ENCODE measurements around the gene RNF26.

DNA sequence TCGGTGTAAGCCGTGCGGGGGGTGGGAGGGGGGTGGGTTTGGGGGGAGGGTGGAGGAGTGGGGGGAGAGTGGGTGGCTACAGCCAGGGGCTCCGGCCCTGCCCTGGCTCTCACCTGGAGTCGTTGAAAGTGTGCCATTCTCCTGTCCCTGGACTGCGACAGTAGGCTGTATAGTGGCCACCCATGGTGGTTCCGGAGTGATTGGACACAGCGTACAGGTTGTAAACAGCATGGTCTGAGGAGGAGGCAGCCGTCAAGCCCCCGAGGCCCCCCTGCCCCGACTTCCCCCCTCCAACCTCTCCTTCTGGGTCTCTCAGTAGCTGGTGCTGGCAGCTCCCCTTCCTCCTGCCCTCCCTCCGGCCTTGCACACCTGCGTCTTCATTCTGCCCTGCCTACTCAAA is 22.7 kb downstream of the RNF26 start:
- no peak for TF ChIP-seq CEBPB (IDR thresholded peaks at IDR 0.05; ENCODE audit: low read depth, low read length)
- no peak for TF ChIP-seq RAD21 (IDR thresholded peaks at IDR 0.05; ENCODE audit: low read length)
- no peak for TF ChIP-seq POLR2A (IDR thresholded peaks at IDR 0.05; ENCODE audit: low read depth, low read length)
- TF ChIP-seq, protein P1, sequence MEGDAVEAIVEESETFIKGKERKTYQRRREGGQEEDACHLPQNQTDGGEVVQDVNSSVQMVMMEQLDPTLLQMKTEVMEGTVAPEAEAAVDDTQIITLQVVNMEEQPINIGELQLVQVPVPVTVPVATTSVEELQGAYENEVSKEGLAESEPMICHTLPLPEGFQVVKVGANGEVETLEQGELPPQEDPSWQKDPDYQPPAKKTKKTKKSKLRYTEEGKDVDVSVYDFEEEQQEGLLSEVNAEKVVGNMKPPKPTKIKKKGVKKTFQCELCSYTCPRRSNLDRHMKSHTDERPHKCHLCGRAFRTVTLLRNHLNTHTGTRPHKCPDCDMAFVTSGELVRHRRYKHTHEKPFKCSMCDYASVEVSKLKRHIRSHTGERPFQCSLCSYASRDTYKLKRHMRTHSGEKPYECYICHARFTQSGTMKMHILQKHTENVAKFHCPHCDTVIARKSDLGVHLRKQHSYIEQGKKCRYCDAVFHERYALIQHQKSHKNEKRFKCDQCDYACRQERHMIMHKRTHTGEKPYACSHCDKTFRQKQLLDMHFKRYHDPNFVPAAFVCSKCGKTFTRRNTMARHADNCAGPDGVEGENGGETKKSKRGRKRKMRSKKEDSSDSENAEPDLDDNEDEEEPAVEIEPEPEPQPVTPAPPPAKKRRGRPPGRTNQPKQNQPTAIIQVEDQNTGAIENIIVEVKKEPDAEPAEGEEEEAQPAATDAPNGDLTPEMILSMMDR (conservative IDR thresholded peaks at IDR 0.05; ENCODE audit: low read depth, low read length): no peak
- no peak for TF ChIP-seq FOS (IDR thresholded peaks at IDR 0.05; ENCODE audit: low read depth, low read length)
- no peak for TF ChIP-seq MAZ (IDR thresholded peaks at IDR 0.05; ENCODE audit: borderline replicate concordance, low read depth, low read length)
- no peak for TF ChIP-seq RFX5 (IDR thresholded peaks at IDR 0.05; ENCODE audit: low read depth, low read length)
- TF ChIP-seq MXI1 (IDR thresholded peaks at IDR 0.05; ENCODE audit: borderline replicate concordance, low read depth, low read length): no peak
- no peak for TF ChIP-seq SMC3 (IDR thresholded peaks at IDR 0.05; ENCODE audit: low read depth, low read length)
- TF ChIP-seq NFE2L2 (IDR thresholded peaks at IDR 0.05; ENCODE audit: low read depth, low read length): no peak
- TF ChIP-seq CHD1 (IDR thresholded peaks at IDR 0.05; ENCODE audit: low read depth, low read length): no peak
- TF ChIP-seq, protein P2, sequence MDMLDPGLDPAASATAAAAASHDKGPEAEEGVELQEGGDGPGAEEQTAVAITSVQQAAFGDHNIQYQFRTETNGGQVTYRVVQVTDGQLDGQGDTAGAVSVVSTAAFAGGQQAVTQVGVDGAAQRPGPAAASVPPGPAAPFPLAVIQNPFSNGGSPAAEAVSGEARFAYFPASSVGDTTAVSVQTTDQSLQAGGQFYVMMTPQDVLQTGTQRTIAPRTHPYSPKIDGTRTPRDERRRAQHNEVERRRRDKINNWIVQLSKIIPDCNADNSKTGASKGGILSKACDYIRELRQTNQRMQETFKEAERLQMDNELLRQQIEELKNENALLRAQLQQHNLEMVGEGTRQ (IDR thresholded peaks at IDR 0.05; ENCODE audit: low read depth, low read length): no peak

All from IMR-90 (cell line).